HepG2 (cell line): ENCODE data around the gene ACBD7. TPM values are rescaled to one million over a fixed set of nuclear protein-coding genes. Genes with fewer than 3 reads are reported as not detected.
A peak's percentile ranks its signal among the peaks of the same experiment; 100 is the strongest.

Experiments used
- ELF1 ChIP-seq: sonication (generic); formaldehyde crosslinking; IDR thresholded peaks from 2 replicates; pipeline ENCODE4 v1.4.0; 2020; ENCODE audit warnings: missing genetic modification reagents
- KDM5A ChIP-seq: fragments of 200-600 bp; sonication (generic); IDR thresholded peaks from 2 replicates; pipeline ENCODE4 v1.7.0; 2018; ENCODE audit warnings: antibody characterized with exemption, mild to moderate bottlenecking, low read length, borderline replicate concordance
- NFYC ChIP-seq: IDR thresholded peaks from 2 replicates; pipeline ENCODE4 v1.6.1; 2016; ENCODE audit warnings: missing genetic modification reagents, missing compliant biosample characterization
- PITX1 ChIP-seq: sonication (generic); formaldehyde crosslinking; IDR thresholded peaks from 2 replicates; pipeline ENCODE4 v1.5.1; 2020; ENCODE audit warnings: mild to moderate bottlenecking, missing genetic modification reagents
- POLR2AphosphoS2 ChIP-seq: IDR thresholded peaks from 2 replicates; pipeline ENCODE4 v1.6.1; 2011; ENCODE audit warnings: low read depth, low read length, improper control_type of control experiment
- PTBP1 ChIP-seq: fragments of 200-400 bp; formaldehyde crosslinking; IDR thresholded peaks from 2 replicates; pipeline ENCODE4 v1.6.1; 2018; ENCODE audit warnings: low read length, low read depth; ENCODE audit not compliant: poor library complexity, severe bottlenecking
- RAD21 ChIP-seq: fragments of 450-650 bp; formaldehyde crosslinking; IDR thresholded peaks from 2 replicates; pipeline ENCODE4 v1.5.0; 2020; ENCODE audit warnings: mild to moderate bottlenecking
- SMC3 ChIP-seq: IDR thresholded peaks from 2 replicates; pipeline ENCODE4 v1.6.1; 2011; ENCODE audit warnings: low read length, improper control_type of control experiment
- XRCC5 ChIP-seq: fragments of 200-400 bp; formaldehyde crosslinking; optimal IDR thresholded peaks from 2 replicates; pipeline ENCODE3; 2017; ENCODE audit warnings: mild to moderate bottlenecking, low read length
- ZFY ChIP-seq: sonication (generic); formaldehyde crosslinking; IDR thresholded peaks from 2 replicates; pipeline ENCODE4 v1.4.0; 2020; ENCODE audit warnings: missing genetic modification reagents
- ZSCAN12 ChIP-seq: sonication (generic); formaldehyde crosslinking; IDR thresholded peaks from 2 replicates; pipeline ENCODE4 v1.9.0; 2021; ENCODE audit warnings: mild to moderate bottlenecking, missing genetic modification reagents
- polyA plus RNA-seq, 8 experiments: library from polyadenylated mRNA; depleted of rRNA in 3 of 8; stranded (reverse) in 7 of 8; unstranded in 1 of 8; fragments of >200 nt; fragmentation: Illumina TruSeq in 4 of 8; extraction: Trizol in 4 of 8; gene quantifications; 2 replicates each; pipeline versions ENCODE4 v1.2.1 to v1.2.3, GENCODE V29; 2011 to 2016; ENCODE audit warnings: low read depth in 4 of 8, missing spikeins in 1 of 8, mixed read lengths in 1 of 8; ENCODE audit not compliant: insufficient read depth in 1 of 8
- total RNA-seq, 5 experiments: library from RNA; depleted of rRNA; stranded (reverse); fragments of >200 nt; fragmentation: Illumina TruSeq; extraction: Trizol; gene quantifications; 2 replicates each; pipeline ENCODE4 v1.2.3, GENCODE V29; 2016; ENCODE audit warnings: low read depth in 1 of 5
- TF ChIP-seq, protein P1 (sequence below): sonication (generic); formaldehyde crosslinking; IDR thresholded peaks from 2 replicates; pipeline ENCODE4 v1.8.0; 2022; ENCODE audit warnings: low read depth, missing genetic modification reagents
- TF ChIP-seq, protein P2 (sequence below): sonication (generic); formaldehyde crosslinking; IDR thresholded peaks from 2 replicates; pipeline ENCODE4 v1.4.0; 2020; ENCODE audit warnings: mild to moderate bottlenecking, low read depth, missing genetic modification reagents
- TF ChIP-seq, protein P3 (sequence below): sonication (generic); formaldehyde crosslinking; IDR thresholded peaks from 2 replicates; pipeline ENCODE4 v1.5.0; 2020; ENCODE audit warnings: missing genetic modification reagents
- TF ChIP-seq, protein P4 (sequence below): sonication (generic); formaldehyde crosslinking; IDR thresholded peaks from 2 replicates; pipeline ENCODE4 v1.4.0; 2020; ENCODE audit warnings: missing genetic modification reagents, borderline replicate concordance
- TF ChIP-seq, protein P5 (sequence below): sonication (generic); formaldehyde crosslinking; IDR thresholded peaks from 2 replicates; pipeline ENCODE4 v1.5.0; 2020; ENCODE audit warnings: missing genetic modification reagents

ACBD7 gene
- total and polyA plus RNA-seq, 2 of the 13 experiments (the other 11 are each of a cell fraction or from before 2014, with no cell fraction given), result 1.4 to 2.6 TPM

DNA sequence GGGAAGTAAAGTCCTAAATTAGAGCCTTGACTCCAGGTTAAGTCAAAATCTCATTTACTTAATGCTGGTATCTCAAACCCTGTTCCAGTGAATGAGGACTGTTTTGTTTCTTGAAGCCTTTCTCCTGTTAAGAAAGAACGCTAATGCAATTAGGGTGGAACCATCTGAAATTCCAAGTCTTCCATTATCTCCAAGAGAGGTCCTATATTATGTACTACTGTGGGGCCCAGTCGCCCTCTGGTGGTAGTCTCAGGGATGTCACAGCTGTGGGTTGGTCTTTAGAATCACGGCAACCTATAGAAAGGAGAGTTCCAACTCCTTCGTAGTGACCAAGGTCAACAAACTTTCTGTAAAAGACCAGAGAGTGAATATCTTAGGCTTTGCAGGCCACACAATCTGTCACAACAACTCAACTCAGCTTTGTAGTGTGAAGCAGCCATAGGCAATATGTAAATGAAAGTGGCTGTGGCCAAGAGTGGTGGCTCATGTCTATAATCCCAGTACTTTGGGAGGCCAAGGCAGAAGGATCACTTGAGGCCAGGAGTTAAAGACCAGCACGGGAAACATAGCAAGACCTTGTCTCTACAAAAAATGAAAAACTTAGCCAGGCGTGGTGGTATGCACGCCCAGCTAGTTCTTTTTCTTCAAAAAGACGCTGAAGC is 17.9 kb upstream of the ACBD7 start (continued):
- no peak for TF ChIP-seq PITX1 (CRISPR knock-in tag)
- no peak for TF ChIP-seq ELF1 (CRISPR knock-in tag)
- TF ChIP-seq NFYC (CRISPR knock-in tag), result no peak
- TF ChIP-seq XRCC5, result peak; percentile 11
- TF ChIP-seq ZFY (CRISPR knock-in tag), result no peak
- TF ChIP-seq, protein P1, sequence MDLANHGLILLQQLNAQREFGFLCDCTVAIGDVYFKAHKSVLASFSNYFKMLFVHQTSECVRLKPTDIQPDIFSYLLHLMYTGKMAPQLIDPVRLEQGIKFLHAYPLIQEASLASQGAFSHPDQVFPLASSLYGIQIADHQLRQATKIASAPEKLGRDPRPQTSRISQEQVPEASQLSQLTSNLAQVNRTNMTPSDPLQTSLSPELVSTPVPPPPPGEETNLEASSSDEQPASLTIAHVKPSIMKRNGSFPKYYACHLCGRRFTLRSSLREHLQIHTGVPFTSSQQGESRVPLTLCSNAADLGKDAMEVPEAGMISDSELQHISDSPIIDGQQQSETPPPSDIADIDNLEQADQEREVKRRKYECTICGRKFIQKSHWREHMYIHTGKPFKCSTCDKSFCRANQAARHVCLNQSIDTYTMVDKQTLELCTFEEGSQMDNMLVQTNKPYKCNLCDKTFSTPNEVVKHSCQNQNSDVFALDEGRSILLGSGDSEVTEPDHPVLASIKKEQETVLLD (CRISPR knock-in tag), result no peak
- TF ChIP-seq RAD21, result peak; percentile 58; the same call in 1 of the 2 replicates
- TF ChIP-seq, protein P2, sequence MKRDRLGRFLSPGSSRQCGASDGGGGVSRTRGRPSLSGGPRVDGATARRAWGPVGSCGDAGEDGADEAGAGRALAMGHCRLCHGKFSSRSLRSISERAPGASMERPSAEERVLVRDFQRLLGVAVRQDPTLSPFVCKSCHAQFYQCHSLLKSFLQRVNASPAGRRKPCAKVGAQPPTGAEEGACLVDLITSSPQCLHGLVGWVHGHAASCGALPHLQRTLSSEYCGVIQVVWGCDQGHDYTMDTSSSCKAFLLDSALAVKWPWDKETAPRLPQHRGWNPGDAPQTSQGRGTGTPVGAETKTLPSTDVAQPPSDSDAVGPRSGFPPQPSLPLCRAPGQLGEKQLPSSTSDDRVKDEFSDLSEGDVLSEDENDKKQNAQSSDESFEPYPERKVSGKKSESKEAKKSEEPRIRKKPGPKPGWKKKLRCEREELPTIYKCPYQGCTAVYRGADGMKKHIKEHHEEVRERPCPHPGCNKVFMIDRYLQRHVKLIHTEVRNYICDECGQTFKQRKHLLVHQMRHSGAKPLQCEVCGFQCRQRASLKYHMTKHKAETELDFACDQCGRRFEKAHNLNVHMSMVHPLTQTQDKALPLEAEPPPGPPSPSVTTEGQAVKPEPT (CRISPR knock-in tag), result no peak
- TF ChIP-seq, protein P3, sequence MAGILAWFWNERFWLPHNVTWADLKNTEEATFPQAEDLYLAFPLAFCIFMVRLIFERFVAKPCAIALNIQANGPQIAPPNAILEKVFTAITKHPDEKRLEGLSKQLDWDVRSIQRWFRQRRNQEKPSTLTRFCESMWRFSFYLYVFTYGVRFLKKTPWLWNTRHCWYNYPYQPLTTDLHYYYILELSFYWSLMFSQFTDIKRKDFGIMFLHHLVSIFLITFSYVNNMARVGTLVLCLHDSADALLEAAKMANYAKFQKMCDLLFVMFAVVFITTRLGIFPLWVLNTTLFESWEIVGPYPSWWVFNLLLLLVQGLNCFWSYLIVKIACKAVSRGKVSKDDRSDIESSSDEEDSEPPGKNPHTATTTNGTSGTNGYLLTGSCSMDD (CRISPR knock-in tag), result no peak
- TF ChIP-seq POLR2AphosphoS2, result no peak
- TF ChIP-seq, protein P4, sequence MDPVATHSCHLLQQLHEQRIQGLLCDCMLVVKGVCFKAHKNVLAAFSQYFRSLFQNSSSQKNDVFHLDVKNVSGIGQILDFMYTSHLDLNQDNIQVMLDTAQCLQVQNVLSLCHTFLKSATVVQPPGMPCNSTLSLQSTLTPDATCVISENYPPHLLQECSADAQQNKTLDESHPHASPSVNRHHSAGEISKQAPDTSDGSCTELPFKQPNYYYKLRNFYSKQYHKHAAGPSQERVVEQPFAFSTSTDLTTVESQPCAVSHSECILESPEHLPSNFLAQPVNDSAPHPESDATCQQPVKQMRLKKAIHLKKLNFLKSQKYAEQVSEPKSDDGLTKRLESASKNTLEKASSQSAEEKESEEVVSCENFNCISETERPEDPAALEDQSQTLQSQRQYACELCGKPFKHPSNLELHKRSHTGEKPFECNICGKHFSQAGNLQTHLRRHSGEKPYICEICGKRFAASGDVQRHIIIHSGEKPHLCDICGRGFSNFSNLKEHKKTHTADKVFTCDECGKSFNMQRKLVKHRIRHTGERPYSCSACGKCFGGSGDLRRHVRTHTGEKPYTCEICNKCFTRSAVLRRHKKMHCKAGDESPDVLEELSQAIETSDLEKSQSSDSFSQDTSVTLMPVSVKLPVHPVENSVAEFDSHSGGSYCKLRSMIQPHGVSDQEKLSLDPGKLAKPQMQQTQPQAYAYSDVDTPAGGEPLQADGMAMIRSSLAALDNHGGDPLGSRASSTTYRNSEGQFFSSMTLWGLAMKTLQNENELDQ (CRISPR knock-in tag), result no peak
- no peak for TF ChIP-seq KDM5A
- TF ChIP-seq ZSCAN12 (CRISPR knock-in tag), result no peak
- peak; percentile 87 for TF ChIP-seq SMC3
- TF ChIP-seq PTBP1, result no peak
- TF ChIP-seq, protein P5, sequence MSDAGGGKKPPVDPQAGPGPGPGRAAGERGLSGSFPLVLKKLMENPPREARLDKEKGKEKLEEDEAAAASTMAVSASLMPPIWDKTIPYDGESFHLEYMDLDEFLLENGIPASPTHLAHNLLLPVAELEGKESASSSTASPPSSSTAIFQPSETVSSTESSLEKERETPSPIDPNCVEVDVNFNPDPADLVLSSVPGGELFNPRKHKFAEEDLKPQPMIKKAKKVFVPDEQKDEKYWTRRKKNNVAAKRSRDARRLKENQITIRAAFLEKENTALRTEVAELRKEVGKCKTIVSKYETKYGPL, result no peak
